Kidney epithelial cell (primary cell): ENCODE data around the gene CDH18. TPM values are rescaled to one million over a fixed set of nuclear protein-coding genes. Genes with fewer than 3 reads are reported as not detected.

ENCODE experiments used
- DNase-seq: peaks from one replicate; pipeline ENCODE4 v3.0.0-alpha.2; 2010; ENCODE audit warnings: low read depth
- H3K27me3 ChIP-seq: 2 replicates; pipeline ENCODE4 v1.6.0; 2011; ENCODE audit warnings: low read length; ENCODE audit not compliant: control insufficient read depth, insufficient read depth
- H3K36me3 ChIP-seq: 2 replicates; pipeline ENCODE4 v1.5.1; 2011; ENCODE audit warnings: low read length; ENCODE audit not compliant: control insufficient read depth, insufficient read depth
- H3K4me3 ChIP-seq: 2 replicates; pipeline ENCODE4 v1.5.1; 2011; ENCODE audit warnings: low read depth, mild to moderate bottlenecking, control low read depth, low read length
- CTCF ChIP-seq: IDR thresholded peaks from 2 replicates; pipeline ENCODE4 v1.5.1; 2011; ENCODE audit warnings: mild to moderate bottlenecking, moderate library complexity, low read length, control low read depth, inconsistent platforms; ENCODE audit not compliant: insufficient read depth, poor library complexity, severe bottlenecking
- total RNA-seq: library from RNA; depleted of rRNA; stranded (reverse); fragments of >200 nt; gene quantifications from 2 replicates; pipeline ENCODE4 v1.2.3, GENCODE V29; 2015

The CDH18 gene
- total RNA-seq, 1 donor from 2014 or later = 0.21 TPM

GRCh38 chr5:19709403-19709802 lies 278.6 kb downstream of the CDH18 start:
- H3K4me3 ChIP-seq = no peak overlapping the region

GRCh38 chr5:19706776-19707175 lies 281.2 kb downstream of the CDH18 start:
- no peak for DNase-seq
- Histone ChIP-seq H3K36me3 (no peaks in the 10 kb centered on the region), H3K4me3 (no peak overlapping the region), H3K27me3 (no peaks in the 10 kb centered on the region)
- no peak for TF ChIP-seq CTCF

More at GRCh38 chr5:19709403-19709802, 278.6 kb downstream of the CDH18 start:
- no peak for DNase-seq
- Histone ChIP-seq H3K27me3 (no peaks in the 10 kb centered on the region), H3K36me3 (no peaks in the 10 kb centered on the region)
- no peak for TF ChIP-seq CTCF

- Histone ChIP-seq H3K36me3 (no peaks in the 10 kb centered on the region), H3K4me3 (no peak overlapping the region), H3K27me3 (no peaks in the 10 kb centered on the region)
- TF ChIP-seq CTCF = no peak
- DNase-seq = no peak
Measured at GRCh38 chr5:19701731-19702130, 286.3 kb downstream of the CDH18 start.

- Histone ChIP-seq H3K36me3 (no peaks in the 10 kb centered on the region), H3K27me3 (no peaks in the 10 kb centered on the region), H3K4me3 (no peak overlapping the region)
- no peak for TF ChIP-seq CTCF
- DNase-seq = no peak
Measured at GRCh38 chr5:19694949-19695611, 292.9 kb downstream of the CDH18 start.

- Histone ChIP-seq H3K4me3 (no peak overlapping the region), H3K27me3 (no peaks in the 10 kb centered on the region), H3K36me3 (no peaks in the 10 kb centered on the region)
- DNase-seq = no peak
- no peak for TF ChIP-seq CTCF
Measured at GRCh38 chr5:19690978-19691377, 297.0 kb downstream of the CDH18 start.

GRCh38 chr5:19685473-19685872 lies 302.5 kb downstream of the CDH18 start:
- Histone ChIP-seq H3K4me3 (no peak overlapping the region), H3K27me3 (no peaks in the 10 kb centered on the region), H3K36me3 (no peaks in the 10 kb centered on the region)
- no peak for TF ChIP-seq CTCF
- DNase-seq = no peak
